H1 (cell line): Measurements from ENCODE around the gene TRIM40. TPM values are rescaled to one million over a fixed set of nuclear protein-coding genes. Genes with fewer than 3 reads are reported as not detected.
"Not testable (repeated sequence)": the region's sequence is repeated elsewhere in the genome, so short reads cannot be mapped to it uniquely, and the experiment has no call there.

Source experiments
- CTCF ChIA-PET: fragments of 300-600 bp; sonication (Branson Sonifier 250); formaldehyde crosslinking; loops from one replicate; lab custom pipeline; 2021; ENCODE audit not compliant: partially characterized antibody; lab: Charles Lee
- POLR2A ChIA-PET: fragments of 300-600 bp; sonication (Branson Sonifier 250); formaldehyde crosslinking; loops from one replicate; lab custom pipeline; 2021; ENCODE audit warnings: inconsistent platforms; ENCODE audit not compliant: partially characterized antibody; lab: Charles Lee
- DNase-seq, 2 experiments: peaks; one replicate each; pipeline versions ENCODE4 v3.0.0 to v3.0.0-alpha.2; 2010 to 2022; ENCODE audit warnings: low spot score in 2 of 2, low read depth in 1 of 2, mixed read lengths in 1 of 2
- FAIRE-seq: peaks from 2 replicates; lab custom pipeline; 2011; peaks lifted over from hg19 to GRCh38; lab: Jason Lieb, UNC
- H2AFZ ChIP-seq: 2 replicates; pipeline ENCODE4 v1.8.1; 2012; ENCODE audit warnings: low read length, inconsistent platforms
- H2AK5ac ChIP-seq: 2 replicates; pipeline ENCODE4 v1.6.1; 2013; ENCODE audit warnings: low read depth, low read length
- H2BK120ac ChIP-seq: replicated peaks from 2 replicates; pipeline ENCODE3; 2013; ENCODE audit warnings: low read depth, low read length, inconsistent platforms
- H2BK12ac ChIP-seq: 2 replicates; pipeline ENCODE4 v1.6.1; 2013; ENCODE audit warnings: low read depth, low read length
- H2BK15ac ChIP-seq: 2 replicates; pipeline ENCODE4 v1.6.1; 2013; ENCODE audit warnings: low read length
- H2BK20ac ChIP-seq: 2 replicates; pipeline ENCODE4 v1.6.1; 2013; ENCODE audit warnings: low read length
- H2BK5ac ChIP-seq: 2 replicates; pipeline ENCODE4 v1.6.1; 2013; ENCODE audit warnings: low read depth, low read length
- H3K14ac ChIP-seq: 2 replicates; pipeline ENCODE4 v1.6.1; 2013; ENCODE audit warnings: inconsistent platforms; ENCODE audit not compliant: insufficient read length
- H3K18ac ChIP-seq: 2 replicates; pipeline ENCODE4 v1.6.1; 2013; ENCODE audit warnings: low read length; ENCODE audit errors: extremely low read depth
- H3K23ac ChIP-seq: 2 replicates; pipeline ENCODE4 v1.6.1; 2013; ENCODE audit warnings: inconsistent platforms; ENCODE audit not compliant: insufficient read length
- H3K23me2 ChIP-seq: 2 replicates; pipeline ENCODE4 v1.6.1; 2013; ENCODE audit warnings: low read depth, low read length
- H3K27ac ChIP-seq: 2 replicates; pipeline ENCODE4 v1.6.1; 2011; ENCODE audit warnings: low read depth, low read length, inconsistent platforms
- H3K27me3 ChIP-seq, 4 experiments: replicated peaks in 1 of 4; 1 replicate in 1 of 4; 2 replicates in 3 of 4; pipeline versions ENCODE4 v1.6.1 to v1.8.1; 2011 to 2013; ENCODE audit warnings: low read length in 3 of 4, mild to moderate bottlenecking in 3 of 4, inconsistent platforms in 2 of 4, mixed read lengths in 2 of 4, moderate library complexity in 1 of 4; ENCODE audit not compliant: control insufficient read depth in 3 of 4, insufficient read depth in 3 of 4; ENCODE audit errors: extremely low read depth in 1 of 4
- H3K36me3 ChIP-seq, 4 experiments: 2 replicates each; pipeline versions ENCODE4 v1.6.1 to v1.8.1; 2011 to 2013; ENCODE audit warnings: mild to moderate bottlenecking in 4 of 4, low read length in 3 of 4, moderate library complexity in 2 of 4, control low read depth in 1 of 4, inconsistent platforms in 1 of 4; ENCODE audit not compliant: insufficient read depth in 4 of 4, control insufficient read depth in 2 of 4
- H3K4ac ChIP-seq: replicated peaks from 2 replicates; pipeline ENCODE3; 2013; ENCODE audit warnings: low read length, low read depth, mixed read lengths, inconsistent platforms; ENCODE audit not compliant: insufficient read length
- H3K4me1 ChIP-seq, 4 experiments: replicated peaks in 1 of 4; 1 replicate in 1 of 4; 2 replicates in 3 of 4; pipeline versions ENCODE4 v1.6.1 to v1.8.1; 2011 to 2013; ENCODE audit warnings: low read length in 3 of 4, inconsistent platforms in 2 of 4, mixed read lengths in 1 of 4; ENCODE audit not compliant: insufficient read depth in 4 of 4, control insufficient read depth in 3 of 4
- H3K4me2 ChIP-seq, 2 experiments: 2 replicates each; pipeline versions ENCODE4 v1.6.1 to v1.8.1; 2011 to 2013; ENCODE audit warnings: low read depth in 2 of 2, low read length in 2 of 2, control low read depth in 1 of 2, inconsistent platforms in 1 of 2, mild to moderate bottlenecking in 1 of 2; ENCODE audit not compliant: insufficient read depth in 1 of 2
- H3K4me3 ChIP-seq, 4 experiments: fragments of 200-600, 300-600 bp in 1 of 4; sonication (generic), shearing (Covaris generic), sonication (Bioruptor Twin) in 1 of 4; 2 replicates each; pipeline versions ENCODE4 v1.5.1 to v1.8.1; 2011 to 2016; ENCODE audit warnings: low read length in 4 of 4, low read depth in 3 of 4, control low read depth in 2 of 4, inconsistent platforms in 2 of 4, mild to moderate bottlenecking in 2 of 4, mixed read lengths in 1 of 4, moderate library complexity in 1 of 4; ENCODE audit not compliant: insufficient read depth in 2 of 4; ENCODE audit errors: extremely low read depth in 1 of 4
- H3K56ac ChIP-seq: replicated peaks from 2 replicates; pipeline ENCODE3; 2013; ENCODE audit warnings: low read depth, mild to moderate bottlenecking, mixed read lengths, low read length, inconsistent platforms; ENCODE audit not compliant: insufficient read length
- H3K79me1 ChIP-seq: 2 replicates; pipeline ENCODE4 v1.6.1; 2013; ENCODE audit warnings: low read depth, low read length, control low read depth
- H3K79me2 ChIP-seq, 2 experiments: 2 replicates each; pipeline versions ENCODE4 v1.6.1 to v1.8.1; 2012 to 2013; ENCODE audit warnings: low read length in 2 of 2, mild to moderate bottlenecking in 2 of 2, inconsistent platforms in 1 of 2; ENCODE audit not compliant: insufficient read depth in 2 of 2, control insufficient read depth in 1 of 2
- H3K9ac ChIP-seq, 4 experiments: replicated peaks in 1 of 4; 1 replicate in 1 of 4; 2 replicates in 3 of 4; pipeline versions ENCODE4 v1.6.1 to v1.8.1; 2011 to 2013; ENCODE audit warnings: low read depth in 3 of 4, low read length in 3 of 4, control low read depth in 2 of 4, mild to moderate bottlenecking in 2 of 4, moderate library complexity in 2 of 4, inconsistent platforms in 1 of 4; ENCODE audit errors: extremely low read depth in 1 of 4
- H3K9me3 ChIP-seq, 2 experiments: 2 replicates each; pipeline versions ENCODE4 v1.6.1 to v1.8.1; 2012 to 2013; ENCODE audit warnings: mild to moderate bottlenecking in 2 of 2, moderate library complexity in 2 of 2, control low read depth in 1 of 2, inconsistent platforms in 1 of 2, low read depth in 1 of 2, low read length in 1 of 2, mixed read lengths in 1 of 2; ENCODE audit not compliant: insufficient read depth in 2 of 2
- H4K20me1 ChIP-seq, 2 experiments: replicated peaks in 1 of 2; 2 replicates each; pipeline versions ENCODE3 to v1.8.1; 2011 to 2013; ENCODE audit warnings: inconsistent platforms in 2 of 2, low read length in 2 of 2, mild to moderate bottlenecking in 1 of 2; ENCODE audit not compliant: insufficient read depth in 2 of 2, control insufficient read depth in 1 of 2
- H4K5ac ChIP-seq: 2 replicates; pipeline ENCODE4 v1.6.1; 2013; ENCODE audit warnings: low read length, low read depth, mixed read lengths, inconsistent platforms; ENCODE audit not compliant: insufficient read length
- H4K8ac ChIP-seq: 2 replicates; pipeline ENCODE4 v1.8.0; 2013; ENCODE audit warnings: mild to moderate bottlenecking, moderate library complexity, low read length, inconsistent platforms; ENCODE audit not compliant: insufficient read depth; ENCODE audit errors: extremely low read depth
- H4K91ac ChIP-seq: replicated peaks from 2 replicates; pipeline ENCODE3; 2013; ENCODE audit warnings: low read length, mixed read lengths, inconsistent platforms; ENCODE audit not compliant: insufficient read length
- WGBS, 2 experiments: shearing (Covaris generic) in 1 of 2; methylation state at CpG; one replicate each; pipeline versions ENCODE4 v1.1.6 to v1.1.7; 2013 to 2015; ENCODE audit warnings: low lambda C conversion rate in 2 of 2, mixed read lengths in 2 of 2, inconsistent platforms in 1 of 2, low coverage in 1 of 2, missing lambda C conversion rate in 1 of 2; ENCODE audit not compliant: insufficient replicate concordance in 2 of 2, insufficient coverage in 1 of 2, insufficient read length in 1 of 2; ENCODE audit errors: extremely low coverage in 1 of 2, missing lambda C conversion rate in 1 of 2; 5-methylcytosine and 5-hydroxymethylcytosine counted together
- polyA plus RNA-seq, 7 experiments: library from polyadenylated mRNA; depleted of rRNA in 3 of 7; stranded (reverse) in 5 of 7; unstranded in 2 of 7; fragments of >200 nt in 5 of 7; fragments of 200-250 nt in 2 of 7; gene quantifications; 1 replicate in 5 of 7; 2 replicates in 1 of 7; 4 replicates in 1 of 7; pipeline versions ENCODE4 v1.2.1 to v1.2.3, GENCODE V29; 2011 to 2013; ENCODE audit warnings: missing spikeins in 2 of 7, mixed read lengths in 2 of 7
- total RNA-seq: library from RNA; stranded (reverse); fragmentation: NEBNext Ultra II Directional; extraction: Animal tissue kit (Norgen Biotek cat#: 25700); gene quantifications from 2 replicates; pipeline ENCODE4 v1.2.1, GENCODE V29; 2021

TRIM40 gene
- total and polyA plus RNA-seq, 2 of the 8 experiments (the other 6 are each of a cell fraction or from before 2014, with no cell fraction given), result not detected

DNA sequence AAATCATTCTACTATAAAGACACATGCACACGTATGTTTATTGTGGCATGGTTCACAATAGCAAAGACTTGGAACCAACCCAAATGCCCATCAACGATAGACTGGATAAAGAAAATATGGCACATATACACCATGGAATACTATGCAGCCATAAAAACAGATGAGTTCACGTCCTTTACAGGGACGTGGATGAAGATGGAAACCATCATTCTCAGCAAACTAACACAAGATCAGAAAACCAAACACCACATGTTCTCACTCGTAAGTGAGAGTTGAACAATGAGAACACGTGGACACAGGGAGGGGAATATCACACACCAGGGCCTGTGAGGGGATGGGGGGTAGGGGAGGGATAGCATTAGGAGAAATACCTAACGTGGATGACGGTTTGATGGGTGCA lies 4.3 kb downstream of the TRIM40 start:
- H3K56ac ChIP-seq, H3K23ac ChIP-seq, H2AK5ac ChIP-seq, H3K23me2 ChIP-seq, H2BK20ac ChIP-seq, H2BK120ac ChIP-seq, FAIRE-seq, H3K4me2 ChIP-seq, H3K18ac ChIP-seq, H3K14ac ChIP-seq, H3K27ac ChIP-seq, H3K79me2 ChIP-seq, H3K36me3 ChIP-seq, H4K8ac ChIP-seq, H3K4me3 ChIP-seq, H3K27me3 ChIP-seq, H4K5ac ChIP-seq, H2AFZ ChIP-seq, H3K79me1 ChIP-seq, H3K9ac ChIP-seq, H2BK5ac ChIP-seq, POLR2A ChIA-PET, H2BK12ac ChIP-seq, H3K9me3 ChIP-seq, H3K4ac ChIP-seq, H4K20me1 ChIP-seq, H3K4me1 ChIP-seq, H4K91ac ChIP-seq, DNase-seq, H2BK15ac ChIP-seq: not testable (repeated sequence)
- WGBS, 2 experiments, result 84% methylated on average over 8 of the region's 8 CpGs; no CpG with 5 or more reads in 1 of the 2 experiments
- CTCF ChIA-PET, result interaction anchor here (0.6 to 1.6 kb wide), 3 partner anchors 8 to 11 kb away, joined by 3 to 4 read pairs (median 3); no protein-coding TSS in a partner anchor
